Nephron progenitor cell (in vitro differentiated cells): ENCODE data around the gene TFDP2.

Experiments
- DNase-seq: peaks from one replicate; pipeline ENCODE4 v3.0.0; 2021
- H3K27ac Mint-ChIP-seq: 2 replicates; pipeline ENCODE4 v1.8.0; 2021; ENCODE audit warnings: mild to moderate bottlenecking, moderate library complexity, mixed read lengths
- H3K27me3 Mint-ChIP-seq: 2 replicates; pipeline ENCODE4 v1.8.0; 2021; ENCODE audit warnings: mild to moderate bottlenecking, low read depth, mixed read lengths; ENCODE audit not compliant: poor library complexity
- H3K36me3 Mint-ChIP-seq: 2 replicates; pipeline ENCODE4 v1.8.0; 2021; ENCODE audit warnings: low read depth, mixed read lengths
- H3K4me1 Mint-ChIP-seq: 2 replicates; pipeline ENCODE4 v1.8.0; 2021; ENCODE audit warnings: mixed read lengths
- H3K4me3 Mint-ChIP-seq: 2 replicates; pipeline ENCODE4 v1.8.0; 2021; ENCODE audit warnings: mild to moderate bottlenecking, moderate library complexity, mixed read lengths
- H3K9me3 Mint-ChIP-seq: 2 replicates; pipeline ENCODE4 v1.8.0; 2021; ENCODE audit warnings: mild to moderate bottlenecking, moderate library complexity, mixed read lengths
- CTCF ChIP-seq: fragments of 200-600 bp; sonication (generic); IDR thresholded peaks from 2 replicates; pipeline ENCODE4 v1.5.0; 2021; ENCODE audit warnings: antibody characterized with exemption

The TFDP2 gene

DNA sequence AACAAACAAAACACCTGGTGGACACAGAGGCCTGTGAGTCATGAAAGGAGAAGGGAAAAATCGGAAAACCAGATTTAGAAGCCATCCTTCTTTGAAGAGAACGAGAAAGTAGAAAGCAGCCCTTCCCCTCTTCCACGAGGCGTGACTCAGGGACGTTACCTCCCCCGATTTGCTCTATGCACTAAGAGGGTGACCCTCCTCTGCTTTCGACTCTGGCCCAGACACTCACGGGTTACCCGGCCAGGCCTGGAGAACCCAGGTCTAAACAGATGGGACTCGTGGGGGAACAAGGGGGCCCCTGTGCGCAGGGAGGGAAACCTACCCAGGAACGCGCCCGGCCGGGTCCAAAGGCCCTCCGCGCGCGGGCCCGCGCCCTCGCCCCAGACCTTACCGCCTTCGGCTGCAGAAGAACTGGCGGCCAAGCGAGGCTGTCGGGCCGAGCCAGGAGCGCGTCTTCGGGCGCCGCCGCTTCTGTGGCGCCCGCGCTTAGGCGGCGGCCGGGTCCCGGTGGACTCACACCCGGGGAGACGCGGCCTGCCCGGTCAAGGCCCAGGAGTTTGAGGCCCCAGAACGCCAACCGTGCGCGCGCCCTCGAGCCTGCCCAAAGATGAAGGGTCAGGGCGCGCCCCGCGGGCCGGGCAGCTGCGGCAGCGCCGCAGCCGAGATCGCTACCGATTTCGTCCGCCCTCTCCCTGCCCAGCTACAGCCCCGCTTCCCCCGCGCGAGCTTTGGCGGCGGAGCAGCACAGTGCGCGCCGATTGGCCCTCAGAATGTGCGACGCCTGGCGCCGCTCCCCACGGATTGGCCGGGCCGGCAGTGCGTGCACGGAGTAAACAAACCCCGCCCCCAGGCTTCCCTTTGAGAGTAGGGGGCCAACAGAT is at the start of gene TFDP2:
TSS of gene TFDP2 (minus strand) at position 753 of the 881 bp plus-strand sequence. CDS start 47,795 bp downstream, outside the sequence.
- no peaks in the 10 kb centered on the region for H3K9me3 Mint-ChIP-seq
- peaks cover 24% of the 10 kb centered on the region for H3K4me1 Mint-ChIP-seq
- peak within 1 kb of the TSS; percentile 10 for H3K27ac Mint-ChIP-seq
- H3K27me3 Mint-ChIP-seq, result peaks cover 35% of the 10 kb centered on the region
- H3K4me3 Mint-ChIP-seq, result peak within 1 kb of the TSS; percentile 92
- peak; percentile 97 for DNase-seq
- TF ChIP-seq CTCF, result no peak
- peaks cover 8% of the 10 kb centered on the region for H3K36me3 Mint-ChIP-seq

DNA sequence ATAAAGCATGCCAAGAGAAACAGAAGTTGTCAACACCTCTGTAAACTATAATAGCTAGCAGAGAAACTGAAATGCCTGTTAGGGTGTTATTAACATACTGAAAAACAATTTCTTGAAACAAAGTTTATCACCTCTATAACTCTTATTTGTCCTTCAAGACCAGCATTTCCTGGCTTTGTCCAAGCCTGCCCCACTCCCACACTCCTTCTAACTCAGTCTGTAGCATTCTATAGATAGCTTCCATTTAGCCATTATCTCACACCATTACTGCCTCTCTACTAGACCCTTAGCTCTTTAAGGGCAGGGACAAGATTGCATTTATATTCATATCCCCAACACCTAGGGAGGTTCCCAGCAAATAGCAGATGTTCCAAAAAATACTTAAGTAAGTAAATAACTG is 39.5 kb upstream of the TFDP2 start:
- TF ChIP-seq CTCF, result no peak
- Mint-ChIP-seq H3K4me1 (no peaks in the 10 kb centered on the region), H3K4me3 (no peak overlapping the region), H3K27ac (no peak overlapping the region), H3K9me3 (no peaks in the 10 kb centered on the region), H3K36me3 (peaks cover 43% of the 10 kb centered on the region), H3K27me3 (no peaks in the 10 kb centered on the region)
- DNase-seq, result no peak

DNA sequence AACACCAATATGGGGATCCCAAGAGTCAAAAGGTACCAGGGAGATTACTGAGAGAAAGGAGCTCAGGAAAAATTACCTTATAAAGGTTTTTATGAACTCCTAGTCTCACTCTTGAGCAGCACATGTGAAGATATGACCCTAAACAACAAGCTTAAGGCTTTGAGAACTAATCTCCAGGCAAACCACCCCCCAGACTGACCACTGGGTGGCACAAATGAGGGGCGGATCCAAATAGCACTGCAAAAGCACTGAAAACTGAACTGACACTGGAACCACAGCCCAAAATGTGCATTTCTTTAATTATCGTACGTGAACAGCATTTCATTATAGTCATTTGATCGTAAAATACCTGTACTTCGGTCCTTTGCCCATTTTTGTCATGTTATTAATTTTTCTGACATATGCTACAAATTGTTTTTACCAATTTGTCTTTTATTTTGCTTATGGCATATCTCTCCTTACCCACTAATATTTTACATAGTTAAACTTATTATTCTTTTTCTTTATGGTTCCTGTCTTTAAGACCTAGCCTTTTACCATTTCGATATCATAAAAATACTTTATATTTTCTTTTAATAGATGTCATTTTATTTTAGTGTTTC is 31.5 kb upstream of the TFDP2 start:
- Mint-ChIP-seq H3K27me3 (no peaks in the 10 kb centered on the region), H3K27ac (peak overlapping the region; percentile 76), H3K4me3 (no peak overlapping the region), H3K36me3 (peaks cover 40% of the 10 kb centered on the region), H3K9me3 (no peaks in the 10 kb centered on the region), H3K4me1 (no peaks in the 10 kb centered on the region)
- DNase-seq, result peak; percentile 30
- TF ChIP-seq CTCF, result peak; percentile 48

GRCh38 chr3:142175478-142175877 is 26.1 kb upstream of the TFDP2 start:
- no peaks in the 10 kb centered on the region for H3K9me3 Mint-ChIP-seq
- no peak for DNase-seq
- no peaks in the 10 kb centered on the region for H3K4me1 Mint-ChIP-seq
- no peaks in the 10 kb centered on the region for H3K27me3 Mint-ChIP-seq
- H3K36me3 Mint-ChIP-seq, result peaks cover 32% of the 10 kb centered on the region
- TF ChIP-seq CTCF, result no peak
- peak overlapping the region; percentile 58 for H3K27ac Mint-ChIP-seq
- H3K4me3 Mint-ChIP-seq, result no peak overlapping the region

GRCh38 chr3:142174559-142174958 is 25.2 kb upstream of the TFDP2 start:
- DNase-seq, result no peak
- Mint-ChIP-seq H3K36me3 (peaks cover 33% of the 10 kb centered on the region), H3K4me3 (no peak overlapping the region), H3K27ac (peak overlapping the region; percentile 13), H3K4me1 (no peaks in the 10 kb centered on the region), H3K27me3 (no peaks in the 10 kb centered on the region), H3K9me3 (no peaks in the 10 kb centered on the region)
- no peak for TF ChIP-seq CTCF
